HL-60 (cell line): ENCODE measurements around the gene QSOX1.

Experiments
- DNase-seq, 2 experiments: peaks; one replicate each; pipeline ENCODE4 v3.0.0-alpha.2; 2010 to 2020; ENCODE audit warnings: low read depth in 1 of 2, low spot score in 1 of 2
- H3K27ac ChIP-seq: fragments of 250-450 bp; sonication (Bioruptor Pico); replicated peaks from 2 replicates; pipeline ENCODE4 v1.5.1; 2020; ENCODE audit warnings: mild to moderate bottlenecking, moderate library complexity
- H3K27me3 ChIP-seq: fragments of 250-450 bp; sonication (Bioruptor Pico); 2 replicates; pipeline ENCODE4 v1.5.1; 2021; ENCODE audit warnings: mild to moderate bottlenecking, moderate library complexity; ENCODE audit not compliant: insufficient read depth, poor library complexity, severe bottlenecking
- H3K4me3 ChIP-seq: replicated peaks from 2 replicates; pipeline ENCODE4 v1.5.1; 2011; ENCODE audit warnings: mild to moderate bottlenecking, control low read depth, low read length; ENCODE audit not compliant: insufficient read depth
- GABPA ChIP-seq: IDR thresholded peaks from 2 replicates; pipeline ENCODE4 v1.6.1; 2012; ENCODE audit warnings: low read depth
- POLR2AphosphoS5 ChIP-seq: IDR thresholded peaks from 2 replicates; pipeline ENCODE4 v1.6.1; 2012; ENCODE audit warnings: low read depth
- SPI1 ChIP-seq: IDR thresholded peaks from 2 replicates; pipeline ENCODE4 v1.6.1; 2012; ENCODE audit warnings: low read depth, mild to moderate bottlenecking, borderline replicate concordance
- TF ChIP-seq, protein P1 (sequence below): IDR thresholded peaks from 2 replicates; pipeline ENCODE4 v1.6.1; 2012; ENCODE audit warnings: low read depth; ENCODE audit not compliant: insufficient replicate concordance
- TF ChIP-seq, protein P2 (sequence below): IDR thresholded peaks from one replicate; pipeline ENCODE4 v1.5.1; 2011; ENCODE audit warnings: low read length, control low read depth, inconsistent platforms; ENCODE audit not compliant: insufficient read depth

The QSOX1 gene

DNA sequence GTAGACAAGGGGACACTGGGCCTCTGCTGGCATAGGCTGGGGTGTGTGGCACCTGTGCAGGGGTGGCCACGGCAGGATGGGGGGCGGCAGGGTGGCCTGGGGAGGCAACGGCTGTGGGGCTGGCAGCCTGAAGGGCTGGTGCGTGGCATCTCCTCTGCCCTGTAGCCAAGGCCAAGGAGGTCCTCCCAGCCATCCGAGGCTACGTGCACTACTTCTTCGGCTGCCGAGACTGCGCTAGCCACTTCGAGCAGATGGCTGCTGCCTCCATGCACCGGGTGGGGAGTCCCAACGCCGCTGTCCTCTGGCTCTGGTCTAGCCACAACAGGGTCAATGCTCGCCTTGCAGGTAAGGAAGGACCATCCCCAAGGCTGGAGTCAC lies 39.4 kb downstream of the QSOX1 start:
- H3K27ac ChIP-seq: peak overlapping the region; percentile 13; the same call in 1 of the 2 replicates
- TF ChIP-seq POLR2AphosphoS5 (no peak), GABPA (no peak), SPI1 (no peak)
- TF ChIP-seq, protein P1, sequence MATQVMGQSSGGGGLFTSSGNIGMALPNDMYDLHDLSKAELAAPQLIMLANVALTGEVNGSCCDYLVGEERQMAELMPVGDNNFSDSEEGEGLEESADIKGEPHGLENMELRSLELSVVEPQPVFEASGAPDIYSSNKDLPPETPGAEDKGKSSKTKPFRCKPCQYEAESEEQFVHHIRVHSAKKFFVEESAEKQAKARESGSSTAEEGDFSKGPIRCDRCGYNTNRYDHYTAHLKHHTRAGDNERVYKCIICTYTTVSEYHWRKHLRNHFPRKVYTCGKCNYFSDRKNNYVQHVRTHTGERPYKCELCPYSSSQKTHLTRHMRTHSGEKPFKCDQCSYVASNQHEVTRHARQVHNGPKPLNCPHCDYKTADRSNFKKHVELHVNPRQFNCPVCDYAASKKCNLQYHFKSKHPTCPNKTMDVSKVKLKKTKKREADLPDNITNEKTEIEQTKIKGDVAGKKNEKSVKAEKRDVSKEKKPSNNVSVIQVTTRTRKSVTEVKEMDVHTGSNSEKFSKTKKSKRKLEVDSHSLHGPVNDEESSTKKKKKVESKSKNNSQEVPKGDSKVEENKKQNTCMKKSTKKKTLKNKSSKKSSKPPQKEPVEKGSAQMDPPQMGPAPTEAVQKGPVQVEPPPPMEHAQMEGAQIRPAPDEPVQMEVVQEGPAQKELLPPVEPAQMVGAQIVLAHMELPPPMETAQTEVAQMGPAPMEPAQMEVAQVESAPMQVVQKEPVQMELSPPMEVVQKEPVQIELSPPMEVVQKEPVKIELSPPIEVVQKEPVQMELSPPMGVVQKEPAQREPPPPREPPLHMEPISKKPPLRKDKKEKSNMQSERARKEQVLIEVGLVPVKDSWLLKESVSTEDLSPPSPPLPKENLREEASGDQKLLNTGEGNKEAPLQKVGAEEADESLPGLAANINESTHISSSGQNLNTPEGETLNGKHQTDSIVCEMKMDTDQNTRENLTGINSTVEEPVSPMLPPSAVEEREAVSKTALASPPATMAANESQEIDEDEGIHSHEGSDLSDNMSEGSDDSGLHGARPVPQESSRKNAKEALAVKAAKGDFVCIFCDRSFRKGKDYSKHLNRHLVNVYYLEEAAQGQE: no peak
- TF ChIP-seq, protein P2, sequence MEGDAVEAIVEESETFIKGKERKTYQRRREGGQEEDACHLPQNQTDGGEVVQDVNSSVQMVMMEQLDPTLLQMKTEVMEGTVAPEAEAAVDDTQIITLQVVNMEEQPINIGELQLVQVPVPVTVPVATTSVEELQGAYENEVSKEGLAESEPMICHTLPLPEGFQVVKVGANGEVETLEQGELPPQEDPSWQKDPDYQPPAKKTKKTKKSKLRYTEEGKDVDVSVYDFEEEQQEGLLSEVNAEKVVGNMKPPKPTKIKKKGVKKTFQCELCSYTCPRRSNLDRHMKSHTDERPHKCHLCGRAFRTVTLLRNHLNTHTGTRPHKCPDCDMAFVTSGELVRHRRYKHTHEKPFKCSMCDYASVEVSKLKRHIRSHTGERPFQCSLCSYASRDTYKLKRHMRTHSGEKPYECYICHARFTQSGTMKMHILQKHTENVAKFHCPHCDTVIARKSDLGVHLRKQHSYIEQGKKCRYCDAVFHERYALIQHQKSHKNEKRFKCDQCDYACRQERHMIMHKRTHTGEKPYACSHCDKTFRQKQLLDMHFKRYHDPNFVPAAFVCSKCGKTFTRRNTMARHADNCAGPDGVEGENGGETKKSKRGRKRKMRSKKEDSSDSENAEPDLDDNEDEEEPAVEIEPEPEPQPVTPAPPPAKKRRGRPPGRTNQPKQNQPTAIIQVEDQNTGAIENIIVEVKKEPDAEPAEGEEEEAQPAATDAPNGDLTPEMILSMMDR: no peak
- DNase-seq: no peak

DNA sequence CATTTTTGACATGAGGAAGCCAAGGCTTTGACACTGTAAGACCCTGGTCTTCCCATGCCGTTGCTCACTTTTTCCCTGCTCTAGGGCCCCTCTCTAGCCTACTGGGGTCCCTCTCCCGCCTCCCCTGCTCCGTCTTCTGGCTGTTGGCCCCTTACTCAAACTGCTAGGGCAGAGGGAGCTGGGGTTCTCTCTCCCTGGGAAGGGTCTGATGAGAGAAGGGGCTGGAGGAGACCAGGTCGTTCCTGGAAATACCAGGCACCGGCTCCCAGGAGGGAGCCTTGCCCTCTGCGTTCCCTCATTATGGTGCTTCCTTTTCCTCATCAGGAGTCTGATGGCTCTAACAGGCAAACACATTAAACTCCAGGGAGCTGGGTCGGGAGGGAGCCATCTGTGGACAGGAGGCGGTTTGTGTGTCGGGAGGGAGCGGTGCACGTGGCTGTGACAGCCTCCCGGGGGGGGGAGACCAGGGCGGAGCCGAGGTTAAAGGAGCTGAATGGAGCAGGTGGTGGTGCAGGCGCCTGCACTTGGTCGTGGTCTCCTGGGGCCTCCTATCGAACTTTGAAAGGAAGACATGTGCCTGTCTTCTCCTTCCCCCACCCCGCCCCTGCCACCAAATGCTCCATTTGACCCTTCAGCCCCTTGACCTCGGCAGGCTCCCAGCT lies 40.0 kb downstream of the QSOX1 start:
- Histone ChIP-seq H3K4me3 (no peak overlapping the region), H3K27ac (peak overlapping the region; percentile 13), H3K27me3 (no peaks in the 10 kb centered on the region)
- TF ChIP-seq POLR2AphosphoS5 (no peak), SPI1 (no peak), GABPA (no peak)
- TF ChIP-seq, protein P2: no peak
- TF ChIP-seq, protein P1: no peak
- peak in 1 of 2 experiments; percentile 31 for DNase-seq

More for the DNA sequence above, 39.4 kb downstream of the QSOX1 start:
- no peaks in the 10 kb centered on the region for H3K27me3 ChIP-seq
- H3K4me3 ChIP-seq: no peak overlapping the region

DNA sequence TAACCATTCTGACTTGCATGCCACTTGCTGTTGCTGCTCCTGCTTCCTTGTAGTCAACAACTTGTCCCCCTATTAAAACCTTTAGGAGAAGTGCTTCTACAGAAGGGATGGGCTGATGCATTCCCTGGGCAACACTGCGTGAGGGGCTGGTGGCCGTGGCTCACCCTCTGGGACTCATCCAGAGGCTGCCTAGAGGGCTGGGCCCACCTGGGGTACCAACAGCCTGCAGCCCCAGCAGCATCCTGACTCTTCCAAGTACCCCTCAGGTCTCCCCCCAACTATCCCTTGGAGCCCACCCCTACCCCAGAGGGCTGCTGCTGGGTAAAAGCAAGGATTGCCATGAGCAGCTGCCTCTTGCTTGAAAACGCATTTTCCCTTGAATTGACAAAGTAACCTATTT lies 40.7 kb downstream of the QSOX1 start:
- Histone ChIP-seq H3K27ac (no peak overlapping the region), H3K27me3 (no peaks in the 10 kb centered on the region), H3K4me3 (no peak overlapping the region)
- no peak for DNase-seq
- no peak for TF ChIP-seq POLR2AphosphoS5
- TF ChIP-seq, protein P2: no peak
- no peak for TF ChIP-seq GABPA
- TF ChIP-seq, protein P1: no peak
- no peak for TF ChIP-seq SPI1
